Stimulated activated CD4-positive, alpha-beta T cell treated with anti-CD3 and anti-CD28 coated beads, TNF-alpha, amount 100 ng/mL, for 24 hours (primary cell): Measurements from ENCODE around the gene SUCO.

ENCODE experiments used
- DNase-seq, 3 experiments: peaks; one replicate each; pipeline ENCODE4 v3.0.0-alpha.2; 2020; ENCODE audit warnings: low read depth in 3 of 3

SUCO gene

DNA sequence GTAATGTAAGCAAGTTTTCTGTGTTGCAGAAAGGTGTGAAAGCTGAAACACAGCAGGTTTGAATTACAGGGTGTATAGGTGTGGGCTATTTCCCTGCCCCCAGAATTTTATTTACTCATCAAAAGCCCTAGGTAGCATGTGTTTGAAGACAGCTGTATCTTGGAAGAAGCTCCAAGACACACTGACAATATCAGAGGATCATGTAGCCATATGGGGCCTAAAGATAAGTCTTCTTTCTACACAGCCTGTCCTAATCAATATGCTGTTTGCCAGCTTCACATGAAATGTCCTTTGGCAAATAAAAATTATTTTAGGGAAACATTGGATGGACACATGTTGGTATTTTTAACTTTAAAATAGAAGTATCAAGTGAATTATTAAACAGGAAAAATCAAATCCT lies 17.5 kb upstream of the SUCO start:
- no peak for DNase-seq

DNA sequence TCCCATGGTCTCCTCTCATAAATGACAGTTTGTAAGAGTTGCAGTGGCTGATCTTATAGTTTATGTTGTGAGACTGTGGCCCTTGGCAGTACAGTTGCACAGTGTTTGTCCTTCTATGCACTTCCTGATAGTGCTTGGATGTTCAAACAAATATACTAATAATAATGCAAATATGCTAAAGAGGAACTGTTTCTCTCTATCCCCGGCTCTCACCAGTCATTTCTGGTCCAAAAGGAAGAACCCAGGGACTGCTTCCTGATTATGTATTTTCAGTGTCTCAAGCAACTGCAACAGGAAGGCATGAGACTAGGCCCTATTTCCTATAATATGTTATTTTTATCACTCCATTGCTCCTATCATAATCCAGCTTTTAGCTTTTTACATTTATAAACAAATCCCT lies 17.0 kb upstream of the SUCO start:
- DNase-seq: no peak

DNA sequence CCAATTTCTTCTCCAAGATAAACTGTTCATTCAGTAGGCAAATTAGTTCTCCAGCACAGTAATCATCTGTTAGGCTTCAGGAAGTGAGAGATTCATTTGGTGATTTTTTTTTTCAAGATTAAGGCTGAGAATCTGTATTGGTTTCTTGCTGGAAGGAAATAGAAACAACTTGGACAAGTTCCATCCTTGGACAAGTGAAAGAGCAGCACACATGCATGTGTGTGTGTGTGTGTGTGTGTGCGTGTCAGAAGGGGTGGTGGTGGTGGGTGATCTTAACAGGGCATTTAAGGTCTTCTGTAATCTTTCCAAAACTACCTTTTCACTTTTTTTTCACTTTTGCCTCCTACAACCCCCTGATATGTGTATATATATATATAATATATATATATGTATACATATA lies 15.9 kb upstream of the SUCO start:
- no peak for DNase-seq

DNA sequence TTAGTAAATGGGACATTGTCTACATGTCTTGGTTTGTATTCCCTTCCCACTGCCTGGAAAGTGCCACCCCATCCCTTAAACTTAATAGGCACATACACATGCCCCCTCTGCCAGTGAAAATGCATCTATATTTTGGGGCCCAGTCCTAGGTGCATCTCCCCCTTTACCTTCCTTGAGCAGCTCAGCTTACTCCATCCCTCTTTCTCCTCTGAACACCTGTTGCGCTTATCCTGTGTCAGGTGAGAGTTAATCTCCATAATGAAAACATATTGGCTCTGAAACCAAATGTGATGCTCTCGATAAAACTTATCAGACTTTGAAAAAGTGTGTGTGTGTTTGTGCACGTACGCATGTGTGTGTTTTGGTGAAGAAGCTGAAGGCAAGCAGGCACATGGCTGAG lies 15.4 kb upstream of the SUCO start:
- no peak for DNase-seq

DNA sequence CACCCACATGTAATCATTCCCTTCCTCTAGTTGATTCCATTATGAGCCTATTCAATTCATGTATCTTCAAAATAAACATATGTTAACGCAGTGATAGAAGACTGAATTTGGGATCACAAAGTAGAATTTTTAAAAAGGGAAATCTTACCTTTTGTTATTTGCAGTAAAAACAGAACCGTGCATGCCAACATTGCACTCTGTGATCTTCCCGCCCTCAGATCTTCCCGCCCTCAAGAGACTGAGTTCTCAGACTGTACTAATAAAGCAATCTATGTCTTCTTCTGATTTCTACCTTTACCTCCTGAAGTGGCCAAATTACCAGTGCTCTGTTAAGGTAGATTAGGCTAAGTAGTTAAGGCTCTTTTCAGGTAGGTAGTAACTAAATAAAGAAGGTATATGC lies 3.6 kb upstream of the SUCO start:
- DNase-seq: no peak

DNA sequence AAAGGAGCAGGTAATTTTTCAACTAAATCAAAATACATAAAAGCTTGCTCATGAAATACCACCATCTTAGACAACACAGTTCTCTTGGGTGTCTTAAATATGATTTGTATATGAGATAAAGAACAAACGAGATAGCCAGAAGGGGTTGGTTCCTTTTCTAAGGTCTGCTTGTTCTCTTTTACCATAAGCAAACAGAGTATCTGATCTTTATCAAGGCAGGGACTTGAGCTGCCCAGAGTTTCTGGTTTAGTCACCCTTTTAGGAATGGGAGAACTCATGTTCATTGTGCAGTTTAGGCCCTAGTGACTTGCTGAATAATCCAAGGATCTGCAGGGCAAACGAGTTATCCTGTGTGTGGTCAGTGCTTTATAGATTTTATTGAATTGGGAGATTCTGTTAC lies 3.0 kb upstream of the SUCO start:
- no peak for DNase-seq

DNA sequence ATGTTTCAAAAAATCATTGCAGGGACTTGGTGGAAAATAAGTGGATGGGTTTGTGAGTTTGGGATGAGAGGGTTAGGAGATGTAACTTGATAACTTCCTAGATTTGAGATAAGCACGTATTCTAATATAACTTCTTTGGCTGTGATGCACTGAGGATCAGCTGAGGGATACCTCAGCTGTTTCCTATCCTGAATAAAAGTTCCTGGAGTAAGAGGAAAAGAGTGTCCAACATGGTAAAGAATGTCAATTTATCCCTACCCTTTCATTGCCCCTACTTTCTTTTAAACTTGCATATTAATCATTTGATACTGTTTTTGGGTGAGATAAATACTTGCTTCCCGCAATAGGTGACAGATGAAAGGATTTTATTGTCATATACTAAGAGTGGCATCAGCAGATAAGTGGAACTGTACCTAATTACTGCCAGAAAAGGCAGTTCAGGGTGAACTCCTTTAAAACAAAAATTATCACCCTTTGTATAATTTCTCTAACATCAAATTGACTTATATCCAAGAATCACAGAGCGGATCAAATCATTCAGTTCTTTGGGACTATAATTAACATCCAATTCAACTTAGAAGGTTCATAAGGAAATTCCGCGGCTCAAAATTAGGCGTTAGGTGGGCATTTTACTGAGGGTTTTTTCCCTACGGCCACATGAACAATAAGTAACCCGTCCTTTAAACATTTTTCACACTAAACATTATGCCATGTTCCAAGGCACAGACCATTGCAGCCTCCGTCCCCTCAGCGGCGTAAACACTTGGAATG lies 1.4 kb upstream of the SUCO start:
- DNase-seq: no peak

DNA sequence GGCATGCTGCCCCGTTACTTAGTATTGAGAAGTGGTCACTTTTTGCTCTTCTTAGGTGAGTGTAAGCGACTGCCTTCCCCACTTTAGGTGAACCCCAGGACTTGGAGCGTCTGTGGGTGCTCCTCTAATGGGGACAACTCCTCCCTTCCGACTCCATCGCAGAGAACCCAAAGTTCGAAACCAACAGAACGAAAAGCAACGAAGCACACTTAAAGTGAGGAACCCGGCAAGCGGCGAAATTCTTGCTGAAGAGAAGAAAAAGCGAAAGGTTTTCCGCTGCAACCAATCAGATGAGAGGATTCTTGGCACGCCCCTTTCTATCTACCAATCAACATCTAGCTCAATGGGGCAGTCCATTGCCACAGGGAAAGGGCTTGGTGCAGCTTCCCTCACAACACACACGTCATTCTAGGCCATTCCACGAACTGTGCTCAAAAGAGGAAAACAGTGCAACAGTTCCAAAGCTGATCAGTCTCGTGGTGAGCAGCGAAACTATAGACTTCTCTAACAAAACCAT lies 709 bp upstream of the SUCO start:
- DNase-seq: peak; percentile 70 to 85 (median 75)

DNA sequence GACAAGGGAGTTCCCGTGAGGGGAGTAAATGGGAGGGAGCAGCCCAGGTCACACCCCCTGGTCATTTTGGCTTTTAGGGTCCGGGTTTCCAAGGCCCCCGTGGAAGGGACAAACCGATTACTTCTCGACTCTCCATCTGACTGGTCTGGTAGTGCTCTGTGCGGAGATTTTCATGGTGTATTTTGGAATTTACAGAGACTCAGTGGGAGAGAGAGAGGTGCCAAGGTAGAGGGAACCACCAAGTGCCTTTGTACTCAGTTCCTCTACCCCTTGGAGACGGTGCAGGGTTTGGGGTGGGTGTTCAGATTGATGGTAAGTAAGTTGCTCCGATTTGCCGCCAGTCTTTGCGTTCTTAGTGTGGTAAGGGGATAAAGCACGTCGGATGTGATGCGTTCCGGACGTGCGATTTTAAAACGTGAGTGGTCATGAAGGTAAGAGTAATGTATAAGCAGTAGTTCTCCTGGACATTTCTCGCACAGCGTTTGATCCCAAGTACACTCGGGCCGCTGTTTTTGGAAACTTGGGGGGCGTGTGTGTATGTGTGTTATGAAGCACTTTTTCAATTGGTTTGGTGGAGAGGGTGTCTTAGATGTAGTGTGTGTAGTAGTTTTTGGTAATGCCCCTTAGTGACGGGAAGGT lies 682 bp downstream of the SUCO start:
- peak; percentile 5 to 26 (median 7) for DNase-seq

DNA sequence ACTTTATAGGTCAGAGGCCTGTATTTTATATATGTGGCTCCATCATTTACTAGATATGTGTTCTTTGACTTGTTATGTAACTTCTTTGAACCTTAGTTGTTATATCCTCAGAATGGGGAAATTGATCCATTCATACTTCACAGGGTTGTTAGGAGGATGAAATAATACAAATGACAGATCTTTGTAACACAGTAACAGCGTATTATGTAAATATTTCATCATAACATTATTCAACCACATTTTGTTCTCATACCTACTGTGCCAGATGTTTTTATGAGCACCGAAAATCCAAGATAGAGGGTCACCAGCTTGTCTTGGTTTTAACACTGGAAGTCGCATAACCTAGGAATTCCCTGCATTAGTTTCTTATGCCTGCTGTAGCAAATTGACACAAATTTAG lies 3.3 kb downstream of the SUCO start:
- DNase-seq: no peak

DNA sequence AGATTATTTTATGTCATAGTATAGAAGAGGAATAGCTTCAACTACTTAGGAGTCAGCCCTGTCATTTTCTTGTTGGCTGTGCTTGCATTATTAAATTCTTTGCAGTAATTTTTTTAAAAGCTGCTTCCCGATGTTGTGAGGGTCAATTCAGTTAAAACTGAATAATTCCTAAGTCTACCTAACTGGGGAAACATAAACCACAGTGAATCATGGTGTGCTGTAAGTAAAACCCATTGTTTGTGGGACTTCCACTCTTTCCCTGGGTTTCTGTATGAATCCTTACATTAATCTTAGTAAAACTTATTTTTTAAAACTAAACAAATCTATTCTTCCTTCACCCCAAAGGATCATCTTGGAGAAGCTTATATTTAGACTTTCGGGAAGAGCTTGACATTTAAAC lies 4.4 kb downstream of the SUCO start:
- no peak for DNase-seq

DNA sequence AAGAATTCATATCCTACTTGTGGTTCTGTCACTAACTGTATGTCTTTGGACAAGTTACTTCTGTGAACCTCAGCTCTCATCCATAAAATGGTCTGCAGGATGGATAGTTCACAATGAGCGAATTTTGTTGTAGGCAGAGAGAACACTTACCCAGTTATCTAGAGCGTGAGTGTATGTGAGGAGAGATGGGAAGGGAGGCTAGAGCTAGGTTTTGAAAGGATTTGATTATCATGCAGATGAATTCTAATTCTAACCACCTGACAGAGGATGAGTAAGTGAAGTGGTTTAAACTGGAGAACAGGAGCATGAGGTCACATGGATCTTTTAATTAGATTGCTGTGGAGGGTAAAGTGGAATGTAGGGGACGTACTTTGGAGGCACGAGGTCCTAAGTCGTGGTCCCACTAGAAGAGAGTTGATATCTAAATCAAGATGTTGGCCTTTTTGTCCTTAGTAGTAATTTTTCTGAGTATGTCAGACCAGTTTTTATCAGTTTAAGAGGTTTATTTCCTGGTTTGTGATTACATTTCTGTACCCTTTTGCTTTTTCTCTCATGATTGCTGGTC lies 5.0 kb downstream of the SUCO start:
- DNase-seq: no peak

DNA sequence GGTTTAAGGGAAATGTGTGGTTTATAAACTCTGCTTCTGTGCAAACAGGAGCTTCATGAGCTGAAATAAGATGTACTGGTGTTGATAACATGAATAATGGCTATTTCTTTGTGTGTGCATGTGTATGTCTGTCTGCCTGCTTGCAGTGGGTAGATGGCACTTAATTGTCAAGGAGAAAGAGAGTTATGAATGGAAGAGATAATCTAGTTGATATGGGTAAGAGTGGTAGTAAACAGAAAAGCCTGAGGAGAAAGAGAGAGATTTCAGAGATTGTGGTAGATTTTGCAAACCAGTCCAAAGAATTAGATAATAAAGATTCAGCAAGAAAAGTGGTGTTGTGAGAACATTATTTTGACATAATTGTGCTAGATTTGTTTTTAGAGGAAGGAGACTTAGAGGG lies 7.7 kb downstream of the SUCO start:
- DNase-seq: no peak

DNA sequence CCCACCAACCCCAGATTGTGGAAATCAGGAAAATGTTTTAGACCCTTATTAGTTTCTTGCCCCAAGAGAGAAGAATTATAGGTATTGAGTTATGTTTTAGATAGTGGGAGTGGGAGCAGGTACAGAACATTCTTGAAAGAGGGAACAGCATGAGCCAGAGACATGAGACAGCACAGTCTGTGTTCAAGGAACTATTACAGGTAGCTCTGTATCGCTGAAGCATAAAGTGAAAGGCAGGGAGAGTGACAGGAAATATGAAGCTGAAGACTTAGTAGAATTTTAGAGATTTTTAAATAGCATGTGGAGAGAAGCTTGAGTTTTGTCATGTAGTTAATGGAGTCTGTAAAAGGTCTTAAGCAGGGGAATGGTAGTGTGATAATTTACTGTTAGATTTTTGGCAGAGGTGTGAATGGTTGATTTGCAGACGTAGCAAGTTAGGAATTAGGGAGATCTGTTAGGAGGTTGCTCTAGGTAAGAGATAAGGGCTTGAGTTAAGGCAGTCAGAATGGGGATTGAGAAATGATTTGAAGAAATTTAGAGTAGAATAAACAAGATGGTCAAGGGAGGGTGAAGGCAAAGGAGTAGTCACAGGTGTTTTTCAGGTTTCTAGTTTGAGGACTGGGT lies 11.6 kb downstream of the SUCO start:
- no peak for DNase-seq

DNA sequence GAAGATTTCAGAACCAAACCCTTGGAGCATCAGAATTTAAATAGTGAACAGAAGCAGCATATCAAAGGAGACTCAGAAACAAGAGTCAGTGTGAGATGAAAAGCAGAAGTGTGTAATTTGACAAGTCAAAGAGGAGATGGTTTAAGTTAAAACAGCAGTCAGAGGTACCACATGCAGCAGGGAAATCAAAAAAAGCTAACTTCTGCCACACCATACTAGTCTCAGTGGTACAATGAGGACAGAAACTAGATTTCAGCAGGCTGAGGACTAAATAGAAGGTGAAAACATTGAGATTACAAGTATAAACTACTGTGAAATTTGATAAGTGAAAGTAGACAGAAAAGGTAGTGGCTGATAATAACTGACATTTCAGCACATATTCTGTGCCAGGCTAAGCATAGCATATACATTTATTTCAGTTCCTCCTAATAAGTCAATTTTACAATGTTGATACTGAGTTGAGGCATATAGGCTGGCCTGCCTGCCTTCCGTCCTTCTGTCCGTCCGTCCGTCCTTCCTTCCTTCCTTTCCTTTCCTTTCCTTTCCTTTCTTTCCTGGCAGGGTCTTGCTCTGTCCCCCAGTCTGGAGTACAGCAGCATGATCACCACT lies 12.6 kb downstream of the SUCO start:
- DNase-seq: no peak

DNA sequence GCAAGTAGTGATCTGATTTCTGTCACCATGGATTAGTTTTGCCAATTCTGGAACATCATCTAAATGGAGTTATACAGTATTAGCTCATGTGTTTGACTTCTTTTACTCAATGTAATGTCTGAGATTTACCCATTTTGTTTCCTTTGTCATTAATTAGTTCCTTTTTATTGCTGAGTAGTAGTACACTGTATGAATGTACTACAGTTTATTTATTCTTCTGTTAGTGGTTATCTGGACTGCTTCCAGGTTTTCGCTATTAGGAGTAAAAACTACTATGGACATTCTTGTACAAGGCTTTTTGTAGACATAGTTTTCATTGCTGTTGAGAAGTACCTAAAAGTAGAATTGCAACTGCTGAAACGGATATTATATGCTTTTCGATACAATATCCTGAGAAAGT lies 14.1 kb downstream of the SUCO start:
- DNase-seq: no peak

DNA sequence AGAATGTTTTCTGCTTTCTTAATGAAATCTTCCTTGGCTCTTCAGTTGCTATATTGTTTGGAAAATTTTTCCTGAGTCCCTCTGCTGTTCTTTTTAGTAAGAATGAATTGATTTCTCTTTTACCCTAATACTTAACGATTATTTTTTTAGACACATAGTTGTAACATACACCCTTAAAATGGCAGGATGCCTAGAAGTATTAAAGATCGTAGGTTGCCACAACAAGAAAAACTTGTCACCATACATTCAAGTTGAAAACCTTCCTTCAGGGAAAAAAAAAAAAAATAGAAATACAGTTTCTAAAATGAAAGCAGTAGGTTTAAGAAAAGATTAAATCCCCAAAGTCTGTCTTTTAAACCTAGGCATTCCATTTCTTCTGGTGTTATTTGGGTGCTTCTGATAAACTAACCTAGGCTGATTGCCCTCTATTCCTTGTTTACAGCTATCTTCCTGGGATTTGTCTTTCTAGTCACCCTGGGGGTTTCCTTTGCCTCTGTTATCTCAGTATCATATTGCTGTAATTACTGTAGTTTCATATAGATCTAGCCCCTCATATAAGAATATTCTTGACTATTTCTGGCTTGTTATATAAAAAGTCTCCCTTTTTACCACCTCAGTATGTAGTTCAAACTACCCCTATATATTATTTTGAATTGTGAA lies 16.8 kb downstream of the SUCO start:
- DNase-seq: no peak

DNA sequence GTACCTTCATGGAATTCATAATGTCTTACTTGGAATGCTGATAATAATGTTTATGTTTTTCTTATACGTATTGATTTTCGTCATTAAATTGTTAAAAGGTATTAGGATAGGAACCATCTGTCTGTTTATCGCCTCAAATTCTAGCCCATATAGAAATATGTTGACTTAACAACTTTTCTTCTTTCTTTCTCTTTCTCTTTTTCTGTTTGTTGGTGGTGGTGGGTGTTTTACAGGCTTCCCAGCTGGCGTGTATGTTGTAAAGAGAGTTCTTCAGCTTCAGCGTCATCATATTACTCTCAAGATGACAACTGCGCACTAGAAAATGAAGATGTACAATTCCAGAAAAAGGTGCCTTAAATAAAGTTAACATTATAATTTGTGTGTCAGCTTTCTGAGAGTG lies 18.3 kb downstream of the SUCO start:
- DNase-seq: no peak

DNA sequence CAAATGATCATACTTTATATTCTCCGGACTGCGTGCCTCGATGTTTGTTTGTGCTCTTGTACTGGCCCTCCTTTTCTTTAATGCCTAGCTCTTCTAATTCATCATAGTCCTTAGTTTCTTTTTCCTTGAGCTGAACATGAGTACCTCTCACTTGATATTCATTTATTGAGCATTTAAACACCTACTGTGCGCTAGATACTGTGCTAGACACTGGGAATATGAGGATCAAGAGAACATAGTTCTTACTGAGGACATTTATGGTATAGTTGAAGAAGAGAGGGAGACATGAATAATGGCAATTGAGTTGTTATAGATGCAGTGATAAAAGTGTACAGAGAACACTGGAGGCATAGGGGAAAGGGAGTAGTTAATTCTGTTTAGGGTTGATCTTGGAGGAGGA lies 22.0 kb downstream of the SUCO start:
- DNase-seq: no peak

DNA sequence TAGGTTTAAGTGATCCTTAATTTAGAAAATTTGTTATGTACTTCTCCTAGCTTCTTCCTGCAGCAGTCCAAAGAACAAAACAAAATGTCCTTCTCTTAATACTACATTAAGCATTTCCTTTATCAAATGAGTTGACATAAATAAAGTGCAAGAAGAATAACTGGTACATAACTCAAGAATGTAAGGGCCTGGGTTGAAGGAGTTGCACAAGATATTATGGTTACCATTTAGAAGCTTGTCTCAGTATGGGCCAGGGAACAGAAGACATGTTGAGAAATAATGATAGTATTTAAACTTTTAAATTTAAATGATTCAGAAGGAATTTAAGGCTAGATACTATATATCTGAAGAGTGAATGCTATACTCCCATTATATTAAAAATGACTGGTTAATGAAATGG lies 23.5 kb downstream of the SUCO start:
- no peak for DNase-seq

DNA sequence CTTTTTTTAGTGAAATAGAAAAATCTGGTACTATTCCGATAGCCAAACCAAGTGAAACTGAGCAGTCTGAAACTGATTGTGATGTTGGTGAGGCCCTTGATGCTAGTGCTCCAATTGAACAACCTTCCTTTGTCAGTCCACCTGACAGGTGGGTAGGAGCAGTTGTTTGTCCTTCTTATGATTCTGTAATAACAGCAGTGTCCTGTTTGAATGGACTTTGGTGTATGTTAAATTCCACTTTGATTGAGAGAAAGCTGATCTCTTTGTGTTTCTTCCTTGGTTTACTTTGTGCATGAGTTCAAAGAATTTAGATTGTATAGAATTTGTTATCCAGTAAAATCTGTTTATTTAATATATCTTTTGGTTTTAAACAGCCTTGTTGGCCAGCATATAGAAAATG lies 24.3 kb downstream of the SUCO start:
- no peak for DNase-seq
